Measurements from ENCODE around the gene DIS3L2.

DIS3L2 gene

DNA sequence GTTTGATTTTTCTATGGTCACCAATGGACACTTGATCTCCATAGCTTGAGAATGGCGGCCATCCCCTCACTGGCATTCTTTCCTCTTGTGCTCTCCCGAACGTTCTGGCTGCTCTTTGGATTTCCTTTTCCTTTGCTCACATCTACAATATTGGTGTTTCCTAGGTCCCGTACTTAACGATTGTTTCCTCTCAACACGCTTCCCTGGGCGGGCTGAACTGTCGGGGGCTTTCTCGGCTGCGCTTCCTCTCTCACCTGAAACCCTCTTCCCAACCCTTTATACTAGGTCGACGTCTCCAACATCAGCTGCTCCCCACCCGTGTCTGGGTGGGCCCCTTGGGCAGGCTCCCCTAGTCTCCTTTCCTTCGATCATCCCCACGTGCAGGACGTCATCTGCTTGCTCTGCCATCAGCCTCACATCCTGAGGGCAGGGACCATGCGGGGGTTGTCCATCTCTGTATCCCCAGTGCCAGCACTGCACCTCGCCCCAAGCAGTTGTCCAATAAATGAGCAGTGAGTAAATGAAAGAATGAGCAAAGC lies 634 bp upstream of the DIS3L2 start:
- peak overlapping the region; percentile 97 for H3K4me2 ChIP-seq (ENCODE audit: low read length)
- no peaks in the 10 kb centered on the region for H3K36me3 ChIP-seq (ENCODE audit: control insufficient read depth, insufficient read depth, low read length)
- peaks cover 3% of the 10 kb centered on the region for H3K4me1 ChIP-seq
- no peak for TF ChIP-seq CTCF (IDR thresholded peaks at IDR 0.05)
- H3K27me3 ChIP-seq (ENCODE audit: control insufficient read depth, insufficient read depth, low read length), result no peaks in the 10 kb centered on the region
- peak overlapping the region; percentile 56 for H3K9ac ChIP-seq
- H3K27ac ChIP-seq, result peak overlapping the region; percentile 74
- H3K4me3 ChIP-seq (ENCODE audit: low read depth, low read length), result peak overlapping the region; percentile 86
- H3K9me3 ChIP-seq (ENCODE audit: control insufficient read depth, low read length), result no peaks in the 10 kb centered on the region
- peaks cover 27% of the 10 kb centered on the region for H3K79me2 ChIP-seq
- peak overlapping the region; percentile 99 for H2AFZ ChIP-seq

DNA sequence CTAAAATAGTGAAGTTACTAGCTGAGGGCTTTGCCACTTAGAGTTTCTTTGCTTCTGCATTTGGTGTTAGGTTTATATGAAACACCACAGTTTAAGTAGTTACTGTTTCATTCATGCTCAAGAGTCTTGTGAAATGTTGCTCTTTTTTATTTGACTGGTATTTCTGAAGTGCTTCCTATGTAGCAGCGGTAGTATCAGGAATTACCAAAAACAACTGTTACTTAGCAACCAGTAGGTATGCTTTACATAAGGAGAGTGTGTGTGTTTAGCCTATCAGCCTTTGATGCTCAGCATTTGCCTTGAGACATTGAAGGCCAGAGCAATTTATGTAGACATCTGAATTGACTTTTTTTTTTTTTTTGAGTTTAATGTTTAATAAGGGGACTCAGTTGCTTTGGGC lies 3.6 kb downstream of the DIS3L2 start:
- TF ChIP-seq CTCF (IDR thresholded peaks at IDR 0.05), result no peak
- Histone ChIP-seq H3K27ac (no peak overlapping the region), H3K79me2 (peaks cover 41% of the 10 kb centered on the region), H3K9ac (no peak overlapping the region), H3K9me3 (ENCODE audit: control insufficient read depth, low read length) (no peaks in the 10 kb centered on the region), H3K4me3 (ENCODE audit: low read depth, low read length) (no peak overlapping the region), H3K27me3 (ENCODE audit: control insufficient read depth, insufficient read depth, low read length) (no peaks in the 10 kb centered on the region), H2AFZ (no peak overlapping the region), H3K4me2 (ENCODE audit: low read length) (no peak overlapping the region), H3K36me3 (ENCODE audit: control insufficient read depth, insufficient read depth, low read length) (no peaks in the 10 kb centered on the region), H3K4me1 (peaks cover 3% of the 10 kb centered on the region)

DNA sequence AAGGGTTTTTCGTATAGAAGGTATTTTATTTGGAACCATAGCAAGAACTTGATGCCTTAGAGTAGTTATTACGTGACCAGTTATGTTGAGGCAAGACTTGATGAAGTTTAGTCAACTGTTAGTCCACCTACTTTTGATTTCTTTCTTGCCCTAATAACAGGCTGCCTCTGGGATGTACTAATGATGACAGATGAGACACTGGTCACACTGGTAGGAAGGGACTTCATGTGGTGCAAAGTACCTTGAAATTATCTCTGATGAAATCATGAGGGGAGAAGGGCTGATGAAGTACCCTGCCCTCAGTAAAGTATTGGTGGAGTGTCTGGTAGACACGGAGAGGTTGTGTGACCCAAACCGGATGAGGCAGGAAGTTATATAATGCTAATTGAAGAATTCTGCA lies 5.4 kb downstream of the DIS3L2 start:
- H2AFZ ChIP-seq, result no peak overlapping the region
- H3K9ac ChIP-seq, result no peak overlapping the region
- TF ChIP-seq CTCF (IDR thresholded peaks at IDR 0.05), result no peak
- H3K79me2 ChIP-seq, result peaks cover 49% of the 10 kb centered on the region
- H3K9me3 ChIP-seq (ENCODE audit: control insufficient read depth, low read length), result no peaks in the 10 kb centered on the region
- H3K36me3 ChIP-seq (ENCODE audit: control insufficient read depth, insufficient read depth, low read length), result no peaks in the 10 kb centered on the region
- H3K4me2 ChIP-seq (ENCODE audit: low read length), result no peak overlapping the region
- H3K27ac ChIP-seq, result no peak overlapping the region
- H3K4me3 ChIP-seq (ENCODE audit: low read depth, low read length), result no peak overlapping the region
- H3K27me3 ChIP-seq (ENCODE audit: control insufficient read depth, insufficient read depth, low read length), result no peaks in the 10 kb centered on the region
- peaks cover 3% of the 10 kb centered on the region for H3K4me1 ChIP-seq

DNA sequence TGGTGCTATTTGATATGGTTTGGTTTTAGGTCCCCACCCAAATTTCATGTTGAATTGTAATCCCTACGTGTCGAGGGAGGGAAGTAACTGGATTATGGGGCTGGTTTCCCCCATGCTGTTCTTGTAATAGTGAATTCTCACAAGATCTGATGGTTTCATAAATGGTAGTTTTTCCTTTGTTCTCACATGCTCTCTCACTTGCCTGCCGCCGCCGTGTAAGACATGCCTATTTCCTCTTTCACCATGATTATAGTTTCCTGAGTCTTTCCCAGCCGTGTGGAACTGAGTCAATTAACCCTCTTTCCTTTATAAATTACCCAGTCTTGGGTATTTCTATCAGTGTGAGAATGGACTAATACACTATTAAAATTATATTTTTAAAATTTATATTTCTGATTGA lies 7.3 kb downstream of the DIS3L2 start:
- no peak for TF ChIP-seq CTCF (IDR thresholded peaks at IDR 0.05)
- peaks cover 31% of the 10 kb centered on the region for H3K79me2 ChIP-seq
- H3K4me3 ChIP-seq (ENCODE audit: low read depth, low read length), result no peak overlapping the region
- no peaks in the 10 kb centered on the region for H3K36me3 ChIP-seq (ENCODE audit: control insufficient read depth, insufficient read depth, low read length)
- no peaks in the 10 kb centered on the region for H3K27me3 ChIP-seq (ENCODE audit: control insufficient read depth, insufficient read depth, low read length)
- H3K4me2 ChIP-seq (ENCODE audit: low read length), result no peak overlapping the region
- no peak overlapping the region for H2AFZ ChIP-seq
- no peaks in the 10 kb centered on the region for H3K4me1 ChIP-seq
- no peaks in the 10 kb centered on the region for H3K9me3 ChIP-seq (ENCODE audit: control insufficient read depth, low read length)
- H3K9ac ChIP-seq, result no peak overlapping the region
- no peak overlapping the region for H3K27ac ChIP-seq

- Histone ChIP-seq H3K9ac (no peak overlapping the region), H3K27me3 (ENCODE audit: control insufficient read depth, insufficient read depth, low read length) (no peaks in the 10 kb centered on the region), H3K36me3 (ENCODE audit: control insufficient read depth, insufficient read depth, low read length) (no peaks in the 10 kb centered on the region), H3K27ac (no peak overlapping the region), H2AFZ (no peak overlapping the region), H3K4me1 (no peaks in the 10 kb centered on the region), H3K4me2 (ENCODE audit: low read length) (no peak overlapping the region), H3K4me3 (ENCODE audit: low read depth, low read length) (no peak overlapping the region), H3K9me3 (ENCODE audit: control insufficient read depth, low read length) (no peaks in the 10 kb centered on the region), H3K79me2 (peaks cover 34% of the 10 kb centered on the region)
- TF ChIP-seq CTCF (IDR thresholded peaks at IDR 0.05), result no peak
These were observed 8.9 kb downstream of the DIS3L2 start for GRCh38 chr2:231970461-231970860.

All from parathyroid adenoma (tissue), 2 donors.